ENCODE measurements around the gene ENTR1.

- TF ChIP-seq CTCF (IDR thresholded peaks at IDR 0.05): no peak
- TF ChIP-seq POLR2AphosphoS5 (IDR thresholded peaks at IDR 0.05; ENCODE audit: insufficient read depth in 1 of 2, low read depth in 1 of 2): no peak
- no peak for TF ChIP-seq POLR2A (IDR thresholded peaks at IDR 0.05)
Measured at GRCh38 chr9:136353088-136353487, 57.3 kb downstream of the ENTR1 start.

All from vagina (tissue), 2 donors.